GM21717 (cell line): Measurements from ENCODE around the gene CNOT6.
A peak's percentile ranks its signal among the peaks of the same experiment; 100 is the strongest.
"Not testable (repeated sequence)": the region's sequence is repeated elsewhere in the genome, so short reads cannot be mapped to it uniquely, and the experiment has no call there.

ENCODE experiments used
- ATAC-seq: cut with Tn5 transposase; IDR thresholded peaks from one replicate; pipeline ENCODE4 v1.9.1; 2021; ENCODE audit warnings: mild to moderate bottlenecking, moderate library complexity; ENCODE audit not compliant: unreplicated experiment

The CNOT6 gene

GRCh38 chr5:180515974-180516373 is 21.8 kb downstream of the CNOT6 start:
- ATAC-seq = not testable (repeated sequence)

DNA sequence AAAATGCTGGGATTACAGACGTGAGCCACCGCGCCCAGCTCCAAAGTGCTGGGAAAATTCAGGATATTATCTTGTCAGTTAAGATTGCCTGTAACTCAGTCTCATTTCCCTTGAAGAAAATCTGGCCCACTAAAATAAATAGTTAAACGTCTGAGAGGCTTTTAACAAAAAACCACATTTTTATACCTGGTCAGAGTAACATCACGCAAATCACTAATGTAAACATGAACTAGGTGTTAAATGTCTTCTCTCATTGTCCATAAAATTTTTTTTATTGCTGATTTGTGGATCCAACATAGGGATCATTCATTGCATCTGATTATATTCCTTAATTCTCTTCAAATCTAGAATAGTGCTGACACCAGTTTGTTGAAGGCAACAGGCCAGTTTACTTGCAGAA is 22.3 kb downstream of the CNOT6 start:
- no peak for ATAC-seq

- no peak for ATAC-seq
Measured at GRCh38 chr5:180519098-180519497, 24.9 kb downstream of the CNOT6 start.

DNA sequence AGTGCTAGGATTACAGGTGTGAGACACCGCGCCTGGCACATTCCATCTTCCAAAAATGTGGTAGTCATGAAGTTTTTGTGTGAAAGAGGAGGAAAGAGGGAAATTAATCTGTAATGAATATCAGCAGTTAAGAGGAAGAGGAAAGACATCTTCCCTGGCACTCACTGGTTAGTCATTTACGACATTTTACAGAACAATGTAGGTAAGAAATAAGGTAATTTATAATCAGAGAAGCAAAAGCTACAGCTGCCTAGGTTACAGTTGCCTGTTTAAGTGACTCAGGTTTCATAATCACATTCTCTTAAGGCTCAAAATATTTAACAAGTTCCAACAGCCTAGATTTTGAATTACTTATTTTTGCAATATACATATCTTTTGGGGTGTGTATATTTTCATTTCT is 26.9 kb downstream of the CNOT6 start:
- ATAC-seq = no peak

DNA sequence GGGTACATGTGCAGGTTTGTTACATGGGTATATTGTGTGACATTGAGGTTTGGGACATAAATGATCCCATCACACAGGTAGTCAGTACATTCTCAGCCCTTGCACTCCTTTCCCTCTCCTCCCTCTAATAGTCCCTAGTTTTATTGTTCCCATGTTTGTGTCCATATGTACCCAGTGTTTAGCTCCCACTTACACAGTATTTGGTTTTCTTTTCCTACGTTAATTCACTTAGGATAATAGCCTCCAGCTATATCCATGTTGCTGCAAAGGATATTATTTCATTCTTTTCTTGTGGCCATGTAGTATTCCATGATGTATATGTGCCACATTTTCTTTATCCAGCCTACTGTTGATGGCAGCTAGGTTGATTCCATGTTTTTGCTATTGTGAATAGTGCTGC is 27.4 kb downstream of the CNOT6 start:
- no peak for ATAC-seq

DNA sequence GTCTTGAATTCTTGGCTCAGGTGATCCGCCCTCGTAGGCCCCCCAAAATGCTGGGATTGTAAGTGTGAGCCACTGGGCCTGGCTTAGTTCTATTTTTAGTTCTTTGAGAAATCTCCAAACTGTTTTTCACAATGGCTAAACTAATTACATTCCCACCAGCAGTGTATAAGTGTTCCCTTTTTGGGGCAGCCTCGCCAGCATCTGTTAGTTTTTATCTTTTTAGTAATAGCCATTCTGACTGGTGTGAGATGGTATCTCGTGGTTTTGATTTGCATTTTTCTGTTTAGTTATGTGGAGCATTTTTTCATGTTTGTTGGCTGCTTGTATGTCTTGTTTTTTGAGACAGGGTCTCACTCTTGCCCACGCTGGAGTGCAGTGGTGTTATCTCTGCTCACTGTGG is 28.2 kb downstream of the CNOT6 start:
- ATAC-seq = no peak

DNA sequence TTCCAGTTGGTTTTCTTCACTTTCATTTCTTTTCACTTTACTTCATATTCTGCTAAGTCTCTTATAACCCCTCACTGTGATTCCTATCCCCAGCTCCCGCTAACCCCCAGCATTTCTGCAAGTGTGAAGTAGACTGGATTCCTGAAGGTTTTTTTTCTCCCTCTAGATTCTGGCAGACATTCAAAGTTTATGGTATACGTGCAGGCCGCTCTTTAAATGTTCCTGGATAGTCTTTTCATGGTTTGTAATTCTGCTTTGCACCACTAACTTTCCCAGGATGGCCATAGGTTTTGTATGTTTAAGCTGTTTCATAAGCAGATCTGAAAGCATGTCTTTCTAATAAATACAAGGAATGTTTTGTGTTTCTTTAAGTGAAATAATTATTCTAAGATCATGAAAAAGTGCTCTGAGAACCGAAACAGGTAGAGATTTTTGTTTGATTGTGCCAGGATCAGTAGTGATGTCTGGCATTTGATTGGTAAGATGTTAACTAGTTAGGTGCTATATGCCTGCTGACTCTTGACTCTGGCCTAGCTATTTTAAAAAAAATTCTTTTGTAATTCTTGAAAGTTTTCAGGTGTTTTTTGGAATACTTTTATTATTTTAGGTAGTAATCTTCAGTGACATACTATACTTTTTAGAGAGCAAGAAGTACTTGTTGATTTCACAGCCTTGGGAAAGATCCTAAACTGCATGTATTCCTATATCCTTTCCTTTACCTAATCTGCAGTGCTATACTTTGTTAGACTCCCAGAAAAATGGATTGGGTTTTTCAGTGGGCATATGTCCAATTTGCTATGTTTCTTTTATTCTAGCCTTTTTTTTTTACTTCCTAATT is 29.7 kb downstream of the CNOT6 start:
- ATAC-seq = no peak

GRCh38 chr5:180525399-180525798 is 31.2 kb downstream of the CNOT6 start:
- ATAC-seq = no peak

- no peak for ATAC-seq
Measured at GRCh38 chr5:180526269-180526668, 32.1 kb downstream of the CNOT6 start.

- no peak for ATAC-seq
Measured at GRCh38 chr5:180527659-180528058, 33.5 kb downstream of the CNOT6 start.

- ATAC-seq = not testable (repeated sequence)
Measured at GRCh38 chr5:180531036-180531585, 36.9 kb downstream of the CNOT6 start.

- no peak for ATAC-seq
Measured at GRCh38 chr5:180532268-180532667, 38.1 kb downstream of the CNOT6 start.

- ATAC-seq = no peak
Measured at GRCh38 chr5:180533845-180534244, 39.7 kb downstream of the CNOT6 start.

GRCh38 chr5:180535573-180535972 is 41.4 kb downstream of the CNOT6 start:
- no peak for ATAC-seq

- peak; percentile 63 for ATAC-seq
Measured at GRCh38 chr5:180540050-180540694, 46.0 kb downstream of the CNOT6 start.

DNA sequence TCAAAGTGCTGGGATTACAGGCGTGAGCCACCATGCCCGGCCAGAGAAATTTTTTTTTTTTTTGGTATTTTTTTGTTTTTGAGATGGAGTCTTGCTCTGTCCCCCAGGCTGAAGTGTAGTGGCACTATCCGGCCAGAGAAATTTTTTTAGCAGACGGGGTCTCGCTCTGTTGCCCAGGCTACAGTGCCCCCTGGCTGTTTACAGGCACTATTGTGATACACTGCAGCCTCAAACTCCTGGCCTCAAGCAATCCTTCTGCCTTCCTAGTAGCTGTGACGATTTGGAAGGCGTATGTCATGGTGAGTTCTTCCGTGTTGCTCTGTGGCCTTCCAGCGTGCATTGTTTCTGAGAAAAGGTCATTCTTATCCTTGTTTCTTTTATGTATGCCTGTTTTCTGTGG is 47.5 kb downstream of the CNOT6 start:
- ATAC-seq = no peak

DNA sequence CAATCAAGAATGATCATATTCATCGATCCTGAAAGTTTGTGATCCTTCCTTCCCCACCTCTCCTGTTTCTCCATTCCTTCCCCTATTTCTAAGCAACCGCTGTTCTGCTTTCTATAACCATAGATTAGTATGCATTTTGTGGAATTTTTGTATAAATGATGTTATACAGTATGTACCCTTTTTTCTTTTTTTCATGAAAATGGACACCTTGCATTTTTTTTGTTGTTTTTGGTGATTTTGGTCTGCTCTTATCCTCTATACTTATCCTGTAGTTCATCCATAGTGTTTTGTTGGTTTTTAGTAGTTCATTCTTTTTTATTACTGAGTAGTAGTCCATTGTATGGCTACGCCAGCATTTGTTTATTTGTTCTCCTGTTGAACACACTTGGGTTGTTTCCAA is 51.1 kb downstream of the CNOT6 start:
- ATAC-seq = no peak

GRCh38 chr5:180548563-180548962 is 54.4 kb downstream of the CNOT6 start:
- no peak for ATAC-seq

GRCh38 chr5:180553530-180553929 is 59.4 kb downstream of the CNOT6 start:
- ATAC-seq = no peak

- no peak for ATAC-seq
Measured at GRCh38 chr5:180555168-180555921, 61.2 kb downstream of the CNOT6 start.

- ATAC-seq = no peak
Measured at GRCh38 chr5:180557217-180557809, 63.1 kb downstream of the CNOT6 start.
